Measurements from ENCODE around the gene TM2D1.

Gene TM2D1

DNA sequence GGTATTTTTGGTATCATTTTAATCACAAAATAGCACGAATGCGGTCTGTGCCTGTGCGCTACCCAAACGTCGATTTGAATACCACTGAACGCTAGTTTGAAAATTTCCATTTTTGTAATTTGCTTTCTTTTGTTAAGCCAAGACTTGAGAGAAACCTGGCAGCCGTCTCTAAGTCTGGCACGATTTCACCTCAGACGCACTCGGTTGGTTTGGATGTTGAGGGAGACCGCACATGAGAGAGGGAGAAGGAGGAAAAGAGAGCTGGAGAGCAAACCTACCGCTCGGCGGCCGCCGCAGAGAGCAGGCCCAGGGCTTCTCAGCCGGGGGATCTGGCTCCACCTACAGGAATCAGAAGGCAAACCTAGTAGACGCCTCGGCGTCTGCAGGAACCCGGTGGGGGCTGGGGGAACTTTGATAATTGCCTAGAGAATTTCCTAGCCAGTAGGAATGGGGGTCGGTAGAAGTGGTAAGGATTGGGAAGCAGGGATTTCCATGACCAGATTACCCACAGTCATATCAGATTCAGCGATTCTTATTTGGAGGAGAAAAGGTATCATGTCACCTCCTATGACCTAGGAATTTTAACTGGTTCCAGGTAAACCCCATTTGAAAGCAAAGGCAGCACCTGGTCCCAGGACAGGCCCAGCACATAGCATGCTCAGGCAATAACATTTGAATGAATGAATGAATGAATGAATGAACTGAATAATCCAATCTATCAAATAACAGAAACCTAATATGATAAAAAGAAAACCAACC is 83.2 kb downstream of the TM2D1 start:
- peak; percentile 57 for DNase-seq

DNA sequence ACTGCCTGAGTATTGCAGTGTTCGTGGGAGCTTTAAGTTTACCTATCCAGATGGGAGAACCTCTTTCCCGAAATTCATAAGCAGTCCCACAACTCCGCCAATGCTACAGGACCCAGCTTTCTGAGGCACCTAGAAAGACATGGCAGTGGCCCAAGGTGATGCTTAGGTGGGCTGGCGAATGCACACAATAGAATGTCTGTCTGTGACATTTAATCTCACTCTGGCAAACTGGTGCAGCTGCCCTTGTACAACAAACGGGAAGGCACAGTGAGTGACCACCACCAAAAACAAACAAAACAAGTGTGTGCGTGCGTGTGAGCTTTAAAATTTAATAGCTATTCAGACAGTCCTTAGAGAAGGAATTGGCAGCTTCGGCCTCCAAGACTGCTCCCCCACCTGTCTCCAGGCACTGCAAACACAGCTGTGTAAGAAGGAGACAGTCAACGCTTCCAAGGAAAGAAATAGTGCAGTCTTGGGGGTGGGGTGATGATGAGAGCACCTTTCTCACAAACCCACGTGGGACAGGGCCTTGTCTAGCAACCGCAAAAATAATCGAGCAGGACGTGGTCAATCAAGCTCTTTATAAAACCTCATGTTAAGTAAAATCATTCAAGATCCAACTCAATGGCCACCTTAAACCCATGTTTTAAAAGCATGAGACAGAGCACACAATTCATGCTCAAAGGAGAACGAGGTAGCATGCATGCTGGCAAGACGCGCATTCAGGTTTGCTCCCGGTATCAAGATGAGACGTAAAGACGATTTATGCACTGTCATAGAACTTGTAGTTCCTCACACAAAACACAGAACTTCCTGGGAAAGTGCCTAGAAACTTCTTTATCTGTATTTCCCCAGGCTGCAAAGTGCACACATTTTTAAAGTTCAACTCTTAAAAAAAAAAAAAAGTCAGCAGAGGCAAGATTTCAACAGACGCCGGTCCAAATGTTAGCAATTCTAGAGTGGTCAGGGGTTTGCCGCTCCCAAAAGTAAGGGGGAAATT is 84.1 kb downstream of the TM2D1 start:
- DNase-seq: no peak

DNA sequence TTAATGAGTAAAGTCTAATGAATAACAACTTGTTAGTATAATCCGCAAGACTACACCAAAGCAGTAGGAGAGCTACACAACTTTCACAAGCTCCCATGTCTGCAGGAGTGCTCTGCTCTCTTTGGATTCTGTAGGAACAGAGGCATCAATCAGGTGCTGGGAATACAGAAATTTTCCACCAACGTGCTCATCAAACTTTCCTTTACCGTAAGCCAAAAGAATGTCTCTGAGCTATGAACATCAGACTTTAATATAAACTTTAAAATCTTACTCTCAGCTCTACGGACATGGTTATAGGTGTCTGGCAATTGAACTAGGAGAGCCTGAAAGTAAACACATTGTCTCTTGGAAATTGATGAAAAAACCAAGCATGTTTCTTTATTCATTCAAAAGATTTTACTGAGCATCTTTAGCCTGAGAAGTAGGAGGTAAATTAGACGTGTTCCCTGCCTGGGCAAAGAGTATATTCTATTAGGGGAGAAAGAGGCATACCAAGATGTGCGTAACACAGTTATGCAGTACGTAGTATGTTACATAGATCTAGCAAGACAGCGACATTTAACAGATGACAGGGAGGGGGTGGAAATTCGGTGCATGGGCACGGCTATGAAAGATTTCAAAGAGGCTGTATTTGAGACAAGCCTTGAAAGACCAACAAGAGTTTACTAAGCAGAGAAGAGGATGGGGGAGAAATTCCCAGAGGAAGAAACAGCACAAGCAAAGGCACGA is 85.2 kb downstream of the TM2D1 start:
- no peak for DNase-seq

GRCh38 chr1:61638911-61639605 is 85.9 kb downstream of the TM2D1 start:
- no peak for DNase-seq

- DNase-seq: no peak
Observed at GRCh38 chr1:61638296-61638695, 86.6 kb downstream of the TM2D1 start.

GRCh38 chr1:61637470-61637869 is 87.5 kb downstream of the TM2D1 start:
- DNase-seq: no peak

- no peak for DNase-seq
Observed at GRCh38 chr1:61636814-61637213, 88.1 kb downstream of the TM2D1 start.

GRCh38 chr1:61636376-61636775 is 88.6 kb downstream of the TM2D1 start:
- DNase-seq: no peak

DNA sequence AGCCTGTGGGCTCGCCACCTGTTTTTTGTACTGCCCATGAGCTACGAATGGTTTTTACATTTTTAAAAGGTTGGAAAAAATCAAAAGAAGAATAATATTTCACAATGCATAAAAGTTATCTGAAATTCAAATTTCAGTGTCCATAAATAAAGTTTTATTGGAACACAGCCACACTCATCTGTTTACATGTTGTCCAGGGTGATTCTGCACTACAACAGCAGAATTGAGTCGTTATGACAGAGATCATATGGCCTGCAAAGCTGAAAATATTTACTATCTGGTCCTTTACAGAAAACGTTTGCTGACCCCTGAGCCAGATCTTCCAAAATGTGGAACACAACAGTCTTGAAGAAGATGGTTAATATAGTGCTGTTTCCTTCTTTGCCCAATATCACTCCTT is 89.4 kb downstream of the TM2D1 start:
- DNase-seq: no peak

DNA sequence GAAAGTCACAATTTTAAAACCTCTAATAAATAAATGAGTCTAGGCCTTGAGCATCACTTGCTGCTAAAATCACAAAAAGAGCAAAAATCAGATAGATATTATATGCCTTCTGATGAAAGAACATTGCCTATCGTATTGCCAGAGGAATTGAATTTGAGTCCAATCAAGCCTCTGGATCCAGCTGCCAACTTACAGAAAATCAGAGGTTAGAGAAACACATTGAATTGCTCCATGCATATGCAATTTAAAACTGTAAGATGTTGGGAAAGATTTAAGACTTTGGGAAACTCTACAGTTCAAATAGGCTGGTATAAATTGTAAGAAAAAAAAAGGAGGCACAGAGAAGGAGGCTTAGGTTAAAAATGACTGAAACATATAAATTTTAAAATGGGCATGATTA is 93.5 kb downstream of the TM2D1 start:
- no peak for DNase-seq

Data from activated CD8-positive, alpha-beta memory T cell treated with anti-CD3 and anti-CD28 coated beads, Interleukin-2, amount 50 U/mL, for 4 hours (primary cell).